ENCODE data around the gene PHB1.

Gene PHB1

GRCh38 chr17:49414622-49415350, at the start of gene PHB1:
Gene PHB1 (minus strand): TSS chr17:49414882. CDS start chr17:49413264, 1,618 bp downstream.
- peak; percentile 91 for DNase-seq (ENCODE audit: low read depth)

GRCh38 chr17:49464049-49464448, 49.4 kb upstream of the PHB1 start:
- no peak for DNase-seq (ENCODE audit: low read depth)

GRCh38 chr17:49461580-49461979, 46.9 kb upstream of the PHB1 start:
- DNase-seq (ENCODE audit: low read depth): no peak

- DNase-seq (ENCODE audit: low read depth): no peak
These were observed 45.7 kb upstream of the PHB1 start for GRCh38 chr17:49460401-49460800.

GRCh38 chr17:49459401-49459984, 44.8 kb upstream of the PHB1 start:
- DNase-seq (ENCODE audit: low read depth): no peak

- no peak for DNase-seq (ENCODE audit: low read depth)
These were observed 43.2 kb upstream of the PHB1 start for GRCh38 chr17:49457564-49458535.

GRCh38 chr17:49456183-49456965, 41.7 kb upstream of the PHB1 start:
- DNase-seq (ENCODE audit: low read depth): no peak

GRCh38 chr17:49455272-49455861, 40.7 kb upstream of the PHB1 start:
- no peak for DNase-seq (ENCODE audit: low read depth)

GRCh38 chr17:49454050-49454449, 39.4 kb upstream of the PHB1 start:
- no peak for DNase-seq (ENCODE audit: low read depth)

GRCh38 chr17:49452661-49453060, 38.0 kb upstream of the PHB1 start:
- DNase-seq (ENCODE audit: low read depth): no peak

GRCh38 chr17:49452201-49452600, 37.5 kb upstream of the PHB1 start:
- DNase-seq (ENCODE audit: low read depth): no peak

GRCh38 chr17:49450735-49451134, 36.1 kb upstream of the PHB1 start:
- DNase-seq (ENCODE audit: low read depth): no peak

GRCh38 chr17:49450181-49450580, 35.5 kb upstream of the PHB1 start:
- DNase-seq (ENCODE audit: low read depth): no peak

GRCh38 chr17:49447628-49448302, 33.1 kb upstream of the PHB1 start:
- no peak for DNase-seq (ENCODE audit: low read depth)

GRCh38 chr17:49445591-49445990, 30.9 kb upstream of the PHB1 start:
- DNase-seq (ENCODE audit: low read depth): no peak

- no peak for DNase-seq (ENCODE audit: low read depth)
These were observed 29.7 kb upstream of the PHB1 start for GRCh38 chr17:49444384-49444783.

GRCh38 chr17:49443862-49444261, 29.2 kb upstream of the PHB1 start:
- DNase-seq (ENCODE audit: low read depth): no peak

- no peak for DNase-seq (ENCODE audit: low read depth)
These were observed 27.4 kb upstream of the PHB1 start for GRCh38 chr17:49442041-49442440.

- DNase-seq (ENCODE audit: low read depth): no peak
These were observed 26.9 kb upstream of the PHB1 start for GRCh38 chr17:49441578-49441977.

- no peak for DNase-seq (ENCODE audit: low read depth)
These were observed 25.9 kb upstream of the PHB1 start for GRCh38 chr17:49440581-49440980.
